HG03521 (cell line): Measurements from ENCODE around the gene COLGALT1.
"Not testable (repeated sequence)": the region's sequence is repeated elsewhere in the genome, so short reads cannot be mapped to it uniquely, and the experiment has no call there.

Experiments
- ATAC-seq: cut with Tn5 transposase; IDR thresholded peaks from one replicate; pipeline ENCODE4 v1.9.1; 2021; ENCODE audit warnings: mild to moderate bottlenecking, moderate library complexity; ENCODE audit not compliant: unreplicated experiment

COLGALT1 gene

DNA sequence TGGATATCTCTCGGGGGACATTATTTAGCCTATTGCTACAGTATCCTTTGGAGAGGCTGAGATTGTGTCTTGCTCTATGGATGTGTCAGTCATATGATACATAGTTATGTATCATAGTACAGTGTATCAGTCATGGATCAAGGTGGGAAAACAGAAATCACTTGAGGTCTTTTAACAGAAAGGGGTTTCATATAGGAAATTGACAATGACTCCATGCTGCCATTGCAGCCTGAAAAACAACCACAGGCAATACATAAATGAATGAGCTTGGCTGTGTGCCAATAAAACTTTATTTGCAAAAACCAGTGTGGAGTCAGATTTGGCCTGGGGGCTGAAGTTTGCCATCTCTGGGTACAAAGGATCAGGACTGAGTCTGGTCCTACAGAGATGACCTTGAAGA is 35.4 kb downstream of the COLGALT1 start:
- no peak for ATAC-seq

DNA sequence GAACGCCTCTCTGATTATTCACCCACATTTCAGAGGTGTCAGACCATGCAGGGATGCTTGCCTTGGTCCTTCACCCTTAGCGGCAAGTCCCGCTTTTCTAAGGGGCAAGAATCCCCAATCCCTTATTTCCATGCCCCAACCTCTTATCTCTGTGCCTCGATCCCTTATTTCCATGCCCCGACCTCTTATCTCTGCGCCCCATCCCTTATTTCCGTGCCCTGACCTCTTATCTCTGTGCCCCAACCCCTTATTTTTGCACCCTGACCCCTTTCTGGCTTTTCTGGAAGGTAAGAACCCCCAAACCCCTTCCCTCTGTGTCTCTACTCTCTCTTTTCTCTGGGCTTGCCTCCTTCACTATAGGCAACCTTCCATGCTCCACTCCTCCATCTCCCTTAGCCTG is 38.8 kb downstream of the COLGALT1 start:
- ATAC-seq: not testable (repeated sequence)

GRCh38 chr19:17598063-17598462 is 42.6 kb downstream of the COLGALT1 start:
- ATAC-seq: not testable (repeated sequence)

GRCh38 chr19:17598953-17599352 is 43.5 kb downstream of the COLGALT1 start:
- ATAC-seq: no peak

- no peak for ATAC-seq
Measured at GRCh38 chr19:17599780-17600179, 44.3 kb downstream of the COLGALT1 start.

DNA sequence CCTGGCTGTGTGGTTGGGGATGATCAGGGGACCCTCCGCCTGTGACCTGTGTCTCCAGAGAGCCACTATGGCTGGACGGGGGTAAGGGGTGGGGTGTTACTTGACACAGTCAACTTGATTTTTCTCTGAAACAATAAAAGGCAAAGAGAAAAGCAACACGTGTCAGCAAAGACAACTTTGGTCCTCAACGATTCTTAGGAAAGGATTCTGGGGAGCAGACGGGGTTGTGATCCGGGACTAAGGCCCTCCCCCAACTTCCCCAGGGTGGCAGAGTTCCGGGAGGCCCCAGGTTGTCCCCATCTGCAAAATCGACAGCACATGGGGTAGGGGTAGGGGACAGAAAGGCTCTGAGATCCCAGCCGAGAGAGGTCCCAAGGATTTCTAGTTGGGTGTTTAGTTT is 46.2 kb downstream of the COLGALT1 start:
- ATAC-seq: no peak

DNA sequence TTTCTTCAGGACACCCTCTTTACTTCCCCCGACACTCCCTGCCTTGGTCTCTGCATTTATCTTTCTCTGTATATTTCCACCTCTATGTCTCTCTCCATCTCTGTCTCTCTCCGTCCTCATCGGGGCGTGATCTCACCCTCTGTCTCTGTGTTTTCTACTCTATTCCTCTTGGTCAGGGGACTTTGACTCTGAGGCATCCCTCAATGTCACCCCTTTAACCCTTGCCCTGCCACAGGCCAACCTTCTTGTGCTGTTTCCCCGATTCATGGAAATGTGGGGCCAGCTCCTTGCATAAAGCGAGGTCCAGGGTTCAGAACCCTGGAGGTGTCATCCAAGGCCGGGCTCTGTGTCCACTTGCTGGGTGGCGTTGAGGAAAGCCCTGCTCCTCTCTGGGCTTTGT is 46.8 kb downstream of the COLGALT1 start:
- no peak for ATAC-seq

DNA sequence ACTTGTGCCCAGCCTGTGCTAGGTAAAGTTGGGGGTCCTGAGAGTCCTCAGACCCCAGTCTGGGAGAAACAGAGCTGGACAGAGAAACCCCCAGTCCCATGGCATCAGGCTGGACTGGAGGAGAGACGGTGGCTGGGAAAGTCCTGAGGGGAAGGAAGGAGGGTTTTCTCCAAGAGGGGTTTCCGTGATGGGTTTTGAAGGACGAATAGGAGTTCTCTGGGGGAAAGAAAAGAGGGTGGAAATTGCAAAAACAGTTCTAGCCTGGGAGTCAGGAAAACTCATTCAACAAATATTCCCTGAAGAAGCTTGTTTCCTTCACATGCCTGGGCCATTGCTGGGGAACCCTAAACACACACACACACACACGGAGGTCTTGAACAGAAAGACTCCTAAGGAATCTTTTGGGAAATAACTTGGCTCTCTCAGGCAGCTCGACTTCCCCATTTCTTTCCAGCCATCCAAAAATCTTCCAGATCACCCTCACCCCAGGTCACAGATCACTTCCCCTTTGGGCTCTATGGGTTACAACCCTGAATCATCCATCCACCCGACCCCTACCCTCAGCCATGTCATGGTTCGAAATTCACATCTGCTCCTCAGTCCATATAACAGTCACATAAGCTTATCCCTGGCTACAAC is 47.5 kb downstream of the COLGALT1 start:
- no peak for ATAC-seq

- ATAC-seq: no peak
Measured at GRCh38 chr19:17604372-17605025, 49.0 kb downstream of the COLGALT1 start.

DNA sequence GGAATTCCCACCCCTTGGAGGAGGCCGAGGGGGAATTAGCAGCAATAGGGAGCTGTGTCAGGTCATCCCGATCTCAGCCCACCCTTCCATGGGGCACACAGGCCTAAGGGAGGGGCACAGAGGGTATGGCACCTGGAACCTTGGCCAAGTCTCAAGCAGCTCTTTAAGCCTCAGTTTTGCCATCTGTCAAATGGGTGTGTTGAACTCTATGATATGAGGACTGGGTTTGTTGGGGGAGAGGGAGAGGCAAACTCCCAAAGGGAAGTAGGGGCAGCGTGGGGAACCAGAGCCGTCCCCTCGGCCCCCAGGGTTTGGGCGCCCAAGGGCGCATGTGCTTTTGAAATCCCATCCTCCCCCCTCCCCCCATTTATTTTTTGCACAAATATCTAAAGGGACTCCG is 49.7 kb downstream of the COLGALT1 start:
- ATAC-seq: no peak

- ATAC-seq: peak; percentile 62
Measured at GRCh38 chr19:17605761-17606589, 50.5 kb downstream of the COLGALT1 start.

DNA sequence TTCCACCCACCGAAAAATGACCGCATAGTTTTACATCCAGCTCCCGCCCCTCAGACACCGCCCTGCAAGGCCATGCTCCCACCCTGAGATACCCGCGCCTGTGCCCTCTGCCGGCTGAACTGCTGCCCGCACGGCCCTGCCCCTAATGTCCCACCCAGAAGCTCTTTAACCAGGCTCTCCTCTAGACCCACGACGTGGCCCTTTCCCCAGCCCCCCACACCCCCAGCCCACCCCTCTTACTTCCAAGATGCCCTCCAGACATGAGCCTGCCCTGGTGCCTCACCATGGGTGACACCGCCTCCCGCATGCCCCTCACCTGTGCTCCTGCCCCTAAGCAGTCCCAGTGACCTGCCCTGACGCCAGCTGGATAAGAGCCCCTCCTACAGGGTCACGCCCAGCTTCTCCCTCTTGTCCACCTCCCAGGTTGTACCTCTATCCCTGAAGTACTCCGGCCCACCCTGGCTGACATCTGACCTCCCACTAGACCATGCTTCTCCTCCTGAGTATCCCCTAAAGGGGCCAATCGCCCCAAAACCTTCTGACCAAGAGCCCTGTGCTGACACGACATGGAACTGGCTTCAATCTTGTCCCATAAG is 51.2 kb downstream of the COLGALT1 start:
- no peak for ATAC-seq

GRCh38 chr19:17607936-17608335 is 52.5 kb downstream of the COLGALT1 start:
- ATAC-seq: no peak

GRCh38 chr19:17610384-17610783 is 54.9 kb downstream of the COLGALT1 start:
- ATAC-seq: no peak

DNA sequence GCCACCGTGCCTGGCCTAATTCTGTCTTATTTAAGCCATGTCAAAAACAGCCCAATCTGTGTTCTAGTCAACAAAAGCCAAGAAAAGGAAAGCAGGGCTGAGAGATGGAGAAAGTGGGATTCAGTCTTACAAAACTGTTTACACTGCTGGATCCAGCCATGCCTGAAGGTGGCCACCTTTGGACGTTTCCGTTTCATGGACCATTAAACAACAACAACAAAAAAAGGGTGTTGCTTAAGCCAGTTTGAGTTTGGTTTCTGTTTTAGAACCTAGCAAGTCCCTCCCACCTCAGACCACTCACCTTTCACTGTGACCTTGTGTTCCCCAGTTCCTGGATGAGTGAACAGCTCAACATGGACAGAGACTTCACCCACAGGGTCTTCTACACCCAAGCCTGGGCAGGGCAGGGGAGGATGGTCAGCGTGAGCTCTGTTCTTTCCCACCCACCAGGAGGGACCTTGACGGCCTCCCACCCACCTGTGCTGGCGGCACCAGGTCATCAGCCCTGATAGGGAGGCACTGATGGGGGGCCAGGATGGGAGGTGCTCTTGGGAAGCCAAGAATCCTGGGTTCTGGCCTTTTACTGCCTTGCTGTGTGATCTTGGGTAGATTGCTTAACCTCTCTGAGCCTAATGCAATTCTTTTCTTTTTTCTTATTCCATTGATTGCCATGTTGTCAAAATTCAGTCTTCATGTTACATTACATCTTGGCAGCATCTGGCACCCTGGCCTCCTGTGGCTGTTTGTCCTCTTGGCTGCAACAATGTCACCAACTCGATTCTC is 56.2 kb downstream of the COLGALT1 start:
- ATAC-seq: no peak

DNA sequence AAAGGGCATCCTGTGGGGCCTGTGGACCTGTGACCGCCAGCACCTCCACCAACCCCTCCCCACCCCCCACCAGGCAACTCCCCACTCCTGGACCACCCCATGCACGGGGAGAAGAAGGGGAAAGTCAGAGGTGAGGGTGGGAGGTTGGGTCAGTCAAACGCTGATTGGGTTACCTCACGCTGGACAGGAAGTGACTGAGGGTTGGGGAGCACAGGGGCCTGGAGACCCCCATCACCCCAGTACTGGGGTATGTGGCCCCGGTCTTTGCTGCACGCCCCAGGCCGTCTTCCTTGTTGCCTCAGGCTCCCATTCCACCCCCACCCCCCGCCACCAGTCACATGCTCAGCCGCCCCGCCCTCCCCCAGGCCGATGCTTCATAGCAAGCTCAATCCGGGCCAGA is 59.0 kb downstream of the COLGALT1 start:
- no peak for ATAC-seq

GRCh38 chr19:17615889-17616685 is 60.6 kb downstream of the COLGALT1 start:
- no peak for ATAC-seq

DNA sequence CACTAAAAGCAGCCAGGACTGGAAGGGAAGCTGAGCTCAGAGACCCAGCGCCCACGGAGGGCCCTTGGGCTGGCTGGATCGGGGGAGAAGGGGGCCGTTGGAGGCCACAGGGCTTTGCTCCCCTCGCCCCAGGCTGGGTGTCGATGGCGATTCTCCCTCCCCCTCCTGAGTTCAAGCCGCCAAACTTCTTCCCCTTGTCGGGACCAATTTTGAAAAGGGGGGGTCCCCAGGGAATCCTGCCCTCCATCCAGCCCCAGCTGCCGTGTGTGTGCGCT is 61.2 kb downstream of the COLGALT1 start:
- ATAC-seq: no peak

- ATAC-seq: no peak
Measured at GRCh38 chr19:17616961-17617806, 61.7 kb downstream of the COLGALT1 start.
